GM18520 (cell line): ENCODE measurements around the gene S100A7A.
"Not testable (repeated sequence)": the region's sequence is repeated elsewhere in the genome, so short reads cannot be mapped to it uniquely, and the experiment has no call there.

Experiments used
- ATAC-seq: cut with Tn5 transposase; IDR thresholded peaks from one replicate; pipeline ENCODE4 v1.9.1; 2021; ENCODE audit not compliant: unreplicated experiment

S100A7A gene

GRCh38 chr1:153456396-153456795, 40.1 kb downstream of the S100A7A start:
- ATAC-seq, result no peak

- no peak for ATAC-seq
These were observed 43.3 kb downstream of the S100A7A start for GRCh38 chr1:153459655-153460054.

GRCh38 chr1:153460551-153460950, 44.2 kb downstream of the S100A7A start, which contains the start of gene S100A7:
Gene S100A7, minus strand, starts transcription at chr1:153460651. Its CDS starts 1,638 bp downstream, at chr1:153459013.
- no peak for ATAC-seq

- ATAC-seq, result not testable (repeated sequence)
These were observed 46.4 kb downstream of the S100A7A start for GRCh38 chr1:153462741-153463140.

GRCh38 chr1:153465811-153466636, 49.7 kb downstream of the S100A7A start:
- no peak for ATAC-seq

GRCh38 chr1:153466908-153467307, 50.6 kb downstream of the S100A7A start:
- ATAC-seq, result no peak

- no peak for ATAC-seq
These were observed 54.4 kb downstream of the S100A7A start for GRCh38 chr1:153470707-153471106.
